PC-9 (cell line): ENCODE results near the gene CYP11A1.

Experiments
- CTCF ChIP-seq: fragments of 200-600 bp; sonication (generic); conservative IDR thresholded peaks from 2 replicates; pipeline ENCODE4 v1.6.1; 2017; ENCODE audit warnings: mixed run types, antibody characterized with exemption, mild to moderate bottlenecking, moderate library complexity
- EZH2 ChIP-seq: fragments of 200-600 bp; sonication (generic); IDR thresholded peaks from 2 replicates; pipeline ENCODE4 v1.8.0; 2017; ENCODE audit warnings: antibody characterized with exemption, low read depth

GRCh38 chr15:74376825-74377581 lies 9.6 kb upstream of the CYP11A1 start:
- TF ChIP-seq CTCF (no peak), EZH2 (no peak)
